H7 (cell line): Measurements from ENCODE around the gene DUSP7. TPM values are rescaled to one million over a fixed set of nuclear protein-coding genes. Genes with fewer than 3 reads are reported as not detected.
A peak's percentile ranks its signal among the peaks of the same experiment; 100 is the strongest.

Experiments used
- DNase-seq: peaks from one replicate; pipeline ENCODE4 v3.0.0; 2012
- H3K27me3 ChIP-seq: 2 replicates; pipeline ENCODE4 v1.6.0; 2011; ENCODE audit warnings: mild to moderate bottlenecking, low read length; ENCODE audit not compliant: control insufficient read depth, insufficient read depth
- H3K36me3 ChIP-seq: replicated peaks from 2 replicates; pipeline ENCODE4 v1.5.1; 2011; ENCODE audit warnings: low read length; ENCODE audit not compliant: control insufficient read depth, insufficient read depth
- H3K4me3 ChIP-seq: 2 replicates; pipeline ENCODE4 v1.5.1; 2011; ENCODE audit warnings: low read depth, mild to moderate bottlenecking, control low read depth, low read length, moderate library complexity; ENCODE audit not compliant: insufficient read depth
- total RNA-seq: library from RNA; depleted of rRNA; stranded (reverse); fragments of >200 nt; shearing (Covaris generic); gene quantifications from 2 replicates; pipeline ENCODE4 v1.2.3, GENCODE V29; 2014

The DUSP7 gene
- total RNA-seq, 1 experiment from 2014 or later, result 19.5 TPM

DNA sequence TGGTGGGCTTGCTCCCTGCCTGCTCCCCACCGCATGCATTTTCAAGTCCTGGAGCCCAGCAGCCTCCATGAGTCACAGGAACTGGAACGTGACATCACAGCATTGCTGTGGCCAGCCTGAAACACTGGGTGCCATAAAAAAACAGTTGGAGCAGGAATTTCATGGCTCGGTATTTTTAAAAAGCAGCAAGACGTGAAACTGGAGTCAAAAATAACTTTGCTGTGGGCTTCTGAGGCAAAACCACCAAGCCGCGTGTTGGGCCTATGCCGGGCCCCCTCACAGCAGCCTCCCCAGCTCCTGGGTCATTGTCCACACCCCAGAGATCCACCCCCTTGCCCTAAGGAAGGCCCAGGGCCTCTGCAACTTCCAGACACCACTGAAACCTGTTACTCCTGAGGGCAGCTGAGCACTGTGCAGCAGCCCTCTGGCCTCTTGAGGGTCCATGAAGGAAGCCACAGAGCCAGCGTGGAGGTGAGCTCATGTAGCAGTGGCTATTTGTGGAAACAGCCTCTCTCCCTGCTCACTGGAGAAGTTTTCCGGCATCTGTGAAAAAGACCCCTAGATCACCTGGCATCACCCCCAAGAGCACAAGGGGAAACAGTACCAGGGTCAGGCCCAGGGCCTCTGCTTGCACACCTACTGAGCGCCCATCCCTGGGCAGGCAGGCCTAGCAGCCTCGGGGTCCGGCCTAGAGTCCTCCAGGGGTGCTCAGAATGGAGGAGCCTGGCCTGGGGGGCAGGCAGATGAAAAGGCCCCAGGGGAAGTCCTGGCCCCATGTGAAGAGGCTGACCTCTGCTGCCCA, 34.0 kb upstream of the DUSP7 start:
- Histone ChIP-seq H3K27me3 (no peaks in the 10 kb centered on the region), H3K4me3 (no peak overlapping the region), H3K36me3 (peaks cover 9% of the 10 kb centered on the region)
- DNase-seq, result peak; percentile 39

DNA sequence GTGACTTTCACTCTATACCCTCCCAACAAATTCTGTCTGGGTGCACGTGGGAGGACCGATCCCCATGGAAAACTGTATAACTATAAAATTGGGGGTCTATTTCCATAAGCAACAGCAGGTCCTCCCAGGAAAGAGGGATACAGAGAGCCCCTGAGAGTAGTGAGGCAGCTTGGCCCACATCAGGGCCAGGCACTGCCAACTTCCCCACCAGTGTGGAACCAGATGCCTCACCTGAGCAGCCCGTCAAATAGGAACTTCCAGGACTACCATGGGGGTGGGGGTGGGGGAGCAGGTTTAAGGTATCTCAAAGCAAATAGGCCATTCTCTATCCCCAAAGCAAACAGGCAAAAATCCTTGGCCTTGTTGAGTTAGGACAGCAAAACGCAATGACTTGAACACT, 33.3 kb upstream of the DUSP7 start:
- DNase-seq, result peak; percentile 36
- Histone ChIP-seq H3K36me3 (peaks cover 9% of the 10 kb centered on the region), H3K27me3 (no peaks in the 10 kb centered on the region), H3K4me3 (no peak overlapping the region)

DNA sequence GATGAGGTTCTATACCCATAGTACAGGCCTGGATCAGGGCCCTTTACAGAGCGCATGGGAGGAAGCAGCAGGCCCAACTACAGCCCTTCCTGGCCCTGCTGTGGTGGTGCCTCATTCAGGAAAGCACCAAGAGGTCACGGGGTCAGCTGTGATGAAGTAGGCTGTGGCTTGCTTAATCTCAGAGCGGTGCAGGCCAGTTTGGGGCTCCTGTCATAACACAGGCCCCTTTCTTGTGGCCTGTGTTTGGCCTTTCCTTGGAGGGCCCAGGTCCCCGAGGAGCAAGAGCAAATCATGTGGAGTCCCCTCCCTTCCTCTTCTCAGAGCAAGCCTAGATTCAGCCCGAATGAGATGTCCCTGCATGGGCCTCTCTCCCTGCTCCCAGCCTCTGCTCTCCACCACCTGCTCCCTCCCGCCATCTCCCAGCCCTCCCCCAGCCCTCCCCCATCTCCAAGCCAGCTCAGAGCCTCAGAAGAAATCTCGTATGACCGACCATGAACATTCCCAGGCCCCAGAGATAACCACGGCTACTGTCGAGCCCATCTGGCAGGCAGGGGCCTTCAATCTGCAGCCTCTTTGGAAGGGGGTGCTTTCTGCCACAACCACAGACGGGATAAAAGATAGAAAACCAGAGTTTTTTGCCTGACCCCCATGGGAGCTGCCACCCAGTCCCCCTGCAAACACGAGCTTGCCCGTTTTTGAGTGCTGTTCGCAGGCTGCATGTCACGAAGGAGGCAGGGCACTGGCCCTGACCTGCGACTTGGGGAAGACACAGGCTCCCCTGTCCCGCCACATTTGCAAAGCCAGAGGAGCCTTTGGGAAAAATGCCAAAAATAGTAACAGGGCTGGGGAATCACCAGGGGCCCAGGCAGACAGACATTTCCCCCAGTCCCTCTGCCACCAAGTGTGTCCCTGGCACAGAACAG, 32.3 kb upstream of the DUSP7 start:
- Histone ChIP-seq H3K27me3 (no peaks in the 10 kb centered on the region), H3K4me3 (no peak overlapping the region), H3K36me3 (peaks cover 7% of the 10 kb centered on the region)
- DNase-seq, result peak; percentile 47

DNA sequence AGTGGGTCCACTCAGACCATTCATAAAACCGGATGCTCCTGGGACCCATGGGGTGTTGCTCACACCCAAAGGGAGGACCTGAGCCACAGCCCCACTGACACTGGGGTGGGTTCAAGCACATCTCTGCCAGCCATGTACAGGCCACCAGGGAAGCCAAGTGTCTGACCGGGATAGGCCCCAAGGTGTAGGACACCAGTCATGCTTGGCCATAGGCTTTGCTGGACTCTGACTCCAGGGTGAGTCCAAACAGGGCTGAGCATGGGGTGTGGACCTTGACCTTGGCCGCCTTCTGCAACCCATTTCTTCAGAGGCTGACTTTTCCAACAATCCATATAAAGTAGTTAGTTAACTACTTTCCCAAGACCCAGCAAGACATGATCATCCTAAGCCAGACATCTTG, 31.4 kb upstream of the DUSP7 start:
- H3K27me3 ChIP-seq, result no peaks in the 10 kb centered on the region
- H3K36me3 ChIP-seq, result peaks cover 4% of the 10 kb centered on the region
- DNase-seq, result no peak
- H3K4me3 ChIP-seq, result no peak overlapping the region

DNA sequence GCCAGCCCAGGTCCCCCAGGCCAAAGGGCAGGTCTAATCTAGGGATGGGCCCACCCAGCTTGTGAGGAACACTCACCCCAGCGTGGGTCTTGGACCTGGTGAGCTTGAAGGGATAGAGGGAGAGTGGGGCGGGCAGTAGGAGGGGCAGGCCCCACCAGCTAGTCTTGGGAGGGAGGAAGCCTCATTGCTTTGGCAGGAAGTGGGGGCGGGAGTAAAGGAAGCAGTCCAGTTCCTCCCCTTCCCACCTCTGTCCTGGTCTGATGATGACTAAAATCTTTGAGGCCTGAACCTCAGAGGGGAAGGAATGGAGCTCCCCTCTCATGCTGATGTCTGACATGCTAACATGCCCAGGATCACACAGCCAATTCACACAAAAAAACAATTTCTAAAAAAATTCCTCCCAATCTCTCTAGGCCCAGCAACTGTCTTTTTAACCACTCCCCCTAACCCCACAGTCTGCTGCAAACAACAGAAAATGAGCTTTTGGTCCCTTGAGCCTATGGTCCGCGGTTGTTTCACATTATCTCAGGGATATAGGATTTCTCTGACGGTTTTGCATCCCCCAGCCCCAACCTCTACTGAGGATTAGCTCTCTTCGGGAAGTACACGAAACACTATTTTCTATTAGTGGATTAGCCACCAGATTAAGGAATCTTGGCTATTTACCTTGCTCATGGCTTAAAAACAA, 30.7 kb upstream of the DUSP7 start:
- H3K4me3 ChIP-seq, result no peak overlapping the region
- H3K27me3 ChIP-seq, result no peaks in the 10 kb centered on the region
- peaks cover 3% of the 10 kb centered on the region for H3K36me3 ChIP-seq
- DNase-seq, result no peak

DNA sequence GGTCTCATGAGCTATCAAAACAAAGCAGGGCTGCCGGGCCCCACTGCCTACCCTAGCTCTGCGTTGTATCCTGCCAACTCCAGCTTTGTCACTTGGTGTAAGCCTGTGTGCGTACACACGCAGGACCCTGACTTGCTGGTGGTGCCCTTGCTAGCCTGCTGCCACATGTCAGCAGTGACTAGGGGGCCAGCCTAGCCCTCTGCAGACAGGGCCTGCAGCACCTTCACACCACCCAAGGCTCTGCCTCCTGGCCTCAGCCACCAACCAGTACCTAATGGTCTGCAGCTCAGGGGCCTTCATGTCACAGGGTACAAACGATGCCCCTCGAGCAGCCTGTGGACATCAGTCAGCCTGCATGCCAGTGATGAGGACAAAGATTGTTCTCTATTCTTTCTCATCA, 30.1 kb upstream of the DUSP7 start:
- H3K27me3 ChIP-seq, result no peaks in the 10 kb centered on the region
- DNase-seq, result no peak
- peaks cover 2% of the 10 kb centered on the region for H3K36me3 ChIP-seq
- no peak overlapping the region for H3K4me3 ChIP-seq

DNA sequence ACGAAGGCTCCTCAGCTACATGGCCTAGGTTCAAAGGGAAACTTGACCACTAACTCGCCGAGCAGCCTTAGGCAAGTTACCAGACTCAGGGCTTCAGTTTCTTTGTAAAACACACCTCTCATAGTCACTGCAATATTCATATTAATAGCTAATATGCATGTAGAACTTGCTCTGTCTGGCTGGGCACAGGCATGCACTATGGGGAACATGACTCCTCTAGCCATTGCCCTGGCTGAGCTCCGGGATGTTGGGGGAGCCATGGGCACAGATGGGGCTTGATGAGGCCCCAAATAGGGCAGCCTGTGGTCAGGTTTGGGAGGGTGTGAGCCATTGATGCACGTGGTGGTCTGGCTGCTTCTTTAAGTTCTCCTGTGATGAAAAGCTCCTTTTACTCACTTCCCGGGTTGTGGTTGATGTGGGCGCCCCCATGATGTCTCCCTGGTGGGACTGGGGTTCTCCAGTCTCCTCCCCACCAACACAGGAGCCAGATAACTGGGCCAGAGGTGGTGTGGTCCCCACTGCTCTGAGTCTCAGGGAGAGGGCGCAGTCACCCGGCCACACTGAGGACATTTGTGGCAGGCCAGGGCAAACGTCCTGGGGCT, 29.4 kb upstream of the DUSP7 start:
- Histone ChIP-seq H3K4me3 (no peak overlapping the region), H3K27me3 (no peaks in the 10 kb centered on the region), H3K36me3 (peaks cover 2% of the 10 kb centered on the region)
- DNase-seq, result peak; percentile 23

DNA sequence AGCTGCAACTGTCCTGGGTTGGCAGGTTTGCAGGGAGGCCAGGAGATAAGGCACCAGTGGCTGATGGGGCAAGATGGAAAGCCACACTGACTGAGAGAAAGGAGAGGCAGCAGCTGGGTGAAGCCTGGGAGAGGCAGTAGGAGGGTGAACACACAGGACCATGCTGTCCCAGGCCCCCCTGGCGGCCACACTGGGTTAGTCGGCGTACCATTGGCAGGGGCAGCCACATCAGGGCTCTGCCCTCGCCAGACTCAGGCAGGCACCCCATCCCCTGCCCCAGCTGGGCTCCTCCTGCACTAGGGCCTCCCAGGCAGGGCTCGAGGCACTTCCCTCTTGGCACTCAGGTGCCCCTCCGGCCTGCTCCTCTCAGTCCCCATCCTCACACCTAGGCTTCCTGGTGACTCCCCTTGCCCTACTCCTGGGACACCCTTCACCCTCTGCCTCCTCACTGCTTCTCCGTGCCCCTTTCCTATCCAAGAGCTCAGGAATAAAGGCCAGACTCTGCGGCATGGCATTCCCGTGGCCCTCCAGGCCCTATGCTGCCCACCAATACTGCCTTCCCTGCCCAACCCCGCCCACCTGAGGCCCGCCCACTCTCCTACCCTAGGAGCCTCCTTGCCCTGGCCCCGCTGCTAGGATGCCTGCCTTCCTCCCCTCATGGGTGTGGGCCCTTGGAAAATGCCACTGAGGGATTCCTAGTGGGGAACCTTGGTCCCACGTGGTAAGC, 28.7 kb upstream of the DUSP7 start:
- Histone ChIP-seq H3K27me3 (no peaks in the 10 kb centered on the region), H3K4me3 (no peak overlapping the region), H3K36me3 (peaks cover 2% of the 10 kb centered on the region)
- DNase-seq, result peak; percentile 84

DNA sequence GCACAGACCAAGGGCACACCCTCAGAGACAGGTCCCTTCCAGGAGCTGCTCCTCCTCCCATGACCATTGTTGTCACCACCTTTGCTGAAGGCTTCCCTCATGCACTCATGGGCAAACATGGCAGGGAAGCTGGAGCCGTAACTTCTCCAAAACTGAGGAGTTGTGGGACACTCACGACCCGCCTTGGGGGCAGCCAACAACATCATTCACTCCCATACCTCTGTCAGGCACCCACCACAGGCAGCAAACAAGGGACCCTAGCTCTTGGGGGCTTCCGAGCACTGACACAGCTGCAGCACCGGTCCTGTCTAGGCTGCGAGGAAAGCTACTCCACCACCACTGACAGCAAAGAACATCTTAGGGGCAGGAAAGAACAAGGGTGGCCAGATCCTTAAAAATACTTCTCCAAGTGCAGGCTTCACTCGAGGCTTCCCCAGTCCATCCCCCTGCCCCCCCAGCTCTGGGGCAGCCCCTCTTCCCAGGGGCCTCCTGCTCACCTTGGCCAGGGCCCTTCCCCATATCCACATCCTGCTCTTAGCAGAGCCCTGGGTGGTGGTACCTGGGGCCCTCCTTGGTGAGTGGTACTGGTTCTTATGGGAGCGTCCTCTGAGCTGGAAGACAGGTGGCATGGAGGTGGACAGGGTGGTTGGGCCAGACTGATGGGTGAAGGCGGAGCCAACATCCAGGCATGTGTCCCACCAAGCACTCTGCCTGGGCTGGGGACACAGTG, 28.0 kb upstream of the DUSP7 start:
- peak; percentile 23 for DNase-seq
- Histone ChIP-seq H3K4me3 (no peak overlapping the region), H3K36me3 (peaks cover 2% of the 10 kb centered on the region), H3K27me3 (no peaks in the 10 kb centered on the region)

DNA sequence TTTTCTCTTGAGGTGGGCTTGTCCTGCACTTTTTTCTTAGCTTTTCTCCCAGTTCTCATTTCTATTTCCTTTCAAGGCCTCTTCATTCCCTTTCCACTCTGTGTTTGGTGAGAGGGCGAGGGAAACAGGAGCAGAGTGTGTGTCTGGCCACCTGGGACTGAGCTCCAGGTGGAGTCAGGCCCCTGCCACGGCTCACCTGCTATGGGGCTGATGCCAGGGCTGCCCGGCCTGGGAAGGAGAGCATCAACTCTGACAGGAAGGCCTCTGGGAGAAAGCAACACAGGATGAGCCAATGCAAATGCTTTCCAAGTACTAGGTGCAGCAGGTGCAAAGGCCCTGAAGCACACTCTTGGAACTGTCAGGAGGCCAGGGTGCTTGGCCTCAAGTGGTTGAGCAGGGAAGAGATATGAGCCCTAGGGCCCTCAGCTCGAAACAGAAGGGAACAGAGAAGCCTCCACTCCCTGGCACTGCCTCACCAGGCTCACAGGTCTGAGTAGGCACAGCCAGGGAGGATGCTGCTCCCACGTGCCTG, 27.3 kb upstream of the DUSP7 start:
- H3K4me3 ChIP-seq, result no peak overlapping the region
- DNase-seq, result no peak
- H3K36me3 ChIP-seq, result peaks cover 2% of the 10 kb centered on the region
- no peaks in the 10 kb centered on the region for H3K27me3 ChIP-seq

DNA sequence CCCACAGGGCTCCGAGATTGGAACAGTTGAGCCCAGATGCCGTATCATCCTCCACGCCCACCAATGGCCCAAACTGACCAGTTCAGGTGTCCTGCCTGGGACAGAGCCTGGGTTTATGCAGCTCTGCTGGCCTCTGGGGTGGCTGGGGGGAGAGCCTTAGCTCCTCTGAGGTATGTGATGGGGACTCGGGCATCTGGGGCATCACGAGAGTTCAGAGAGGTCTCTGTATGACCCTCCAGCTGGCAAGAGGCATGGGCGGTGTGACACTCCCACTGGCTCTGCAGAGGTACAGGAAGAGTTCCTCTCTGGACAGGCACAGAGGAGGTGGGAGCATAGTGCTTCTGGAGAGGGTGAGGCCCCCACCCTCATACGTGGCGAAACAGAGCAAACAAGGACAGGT, 26.6 kb upstream of the DUSP7 start:
- Histone ChIP-seq H3K4me3 (no peak overlapping the region), H3K27me3 (no peaks in the 10 kb centered on the region), H3K36me3 (no peaks in the 10 kb centered on the region; the same call in 1 of the 2 replicates)
- no peak for DNase-seq

DNA sequence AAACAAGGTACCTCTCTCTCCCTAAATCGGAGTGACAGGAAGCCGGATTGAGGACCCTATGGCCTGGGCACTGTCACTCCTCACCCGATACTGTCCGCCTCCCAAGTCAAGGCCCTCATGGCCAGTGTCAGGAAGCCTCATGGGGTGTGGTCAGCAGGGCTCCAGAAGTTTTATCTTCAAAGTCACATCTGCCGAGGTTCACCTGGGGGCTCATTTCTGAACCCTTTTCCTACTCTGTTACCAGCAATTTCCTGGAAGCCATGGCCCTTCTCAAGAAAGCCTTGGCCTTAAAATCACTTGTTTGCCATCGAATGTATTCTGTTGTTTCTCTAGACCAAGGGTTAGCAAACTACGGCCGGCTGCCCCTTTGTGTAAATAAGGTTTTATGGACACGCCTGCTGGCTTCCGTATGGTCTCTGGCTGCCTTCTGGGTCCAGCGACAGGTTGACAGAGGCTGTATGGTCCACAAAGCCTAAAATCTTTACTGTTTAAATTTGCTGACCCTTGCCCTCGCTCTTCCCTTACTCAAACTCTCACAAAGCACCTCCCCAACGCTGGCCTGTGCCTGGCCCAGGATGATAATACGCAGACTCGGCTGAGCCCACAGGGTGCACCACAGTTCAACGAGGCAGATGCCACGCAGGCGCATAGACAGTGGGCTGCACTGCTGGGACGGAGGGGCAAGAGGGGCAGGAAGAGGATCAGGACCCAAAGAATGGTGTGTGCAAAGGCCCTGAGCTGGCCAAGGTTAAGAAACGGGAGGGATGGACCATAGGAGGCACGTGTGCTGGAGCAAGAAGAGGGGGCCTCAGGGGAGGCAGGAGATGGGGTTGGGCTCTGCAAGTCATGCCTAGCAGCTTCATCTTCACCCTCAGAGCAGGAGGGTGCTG, 24.7 kb upstream of the DUSP7 start:
- no peak for DNase-seq
- Histone ChIP-seq H3K36me3 (no peaks in the 10 kb centered on the region; the same call in 1 of the 2 replicates), H3K4me3 (no peak overlapping the region), H3K27me3 (no peaks in the 10 kb centered on the region)
